MM.1S (cell line): ENCODE data around the gene MEGF10.

ENCODE experiments used
- DNase-seq: peaks from one replicate; pipeline ENCODE4 v3.0.0-alpha.2; 2015
- H2AFZ ChIP-seq: fragments of 300-600 bp; sonication (generic); 2 replicates; pipeline ENCODE4 v1.6.0; 2016; ENCODE audit warnings: antibody characterized with exemption, low read length
- H3F3A ChIP-seq: fragments of 300-600 bp; sonication (generic); 2 replicates; pipeline ENCODE4 v1.6.1; 2016; ENCODE audit warnings: mild to moderate bottlenecking, antibody characterized with exemption, low read length, moderate library complexity, mixed read lengths; ENCODE audit not compliant: insufficient read depth
- H3K27ac ChIP-seq: fragments of 300-600 bp; sonication (generic); 2 replicates; pipeline ENCODE4 v1.5.1; 2016; ENCODE audit warnings: mild to moderate bottlenecking, low read length
- H3K27me3 ChIP-seq: fragments of 300-600 bp; sonication (generic); replicated peaks from 2 replicates; pipeline ENCODE4 v1.6.0; 2016; ENCODE audit warnings: low read length; ENCODE audit not compliant: insufficient read depth
- H3K36me3 ChIP-seq: fragments of 300-600 bp; sonication (generic); replicated peaks from 2 replicates; pipeline ENCODE4 v1.6.1; 2016; ENCODE audit warnings: mild to moderate bottlenecking, low read length, mixed read lengths; ENCODE audit not compliant: insufficient read depth
- H3K4me1 ChIP-seq: fragments of 300-600 bp; sonication (generic); 2 replicates; pipeline ENCODE4 v1.6.1; 2016; ENCODE audit warnings: low read length, mixed read lengths
- H3K4me2 ChIP-seq: fragments of 300-600 bp; sonication (generic); 2 replicates; pipeline ENCODE4 v1.6.0; 2016; ENCODE audit warnings: low read depth, low read length
- H3K4me3 ChIP-seq: fragments of 300-600 bp; sonication (generic); 2 replicates; pipeline ENCODE4 v1.5.1; 2016; ENCODE audit warnings: low read length, mixed read lengths
- H3K79me2 ChIP-seq: fragments of 300-600 bp; sonication (generic); 2 replicates; pipeline ENCODE4 v1.6.1; 2016; ENCODE audit warnings: mixed run types, low read length, mixed read lengths
- H3K9ac ChIP-seq: fragments of 300-600 bp; sonication (generic); 2 replicates; pipeline ENCODE4 v1.6.1; 2016; ENCODE audit warnings: low read length, mixed read lengths
- H3K9me2 ChIP-seq: fragments of 300-600 bp; sonication (generic); replicated peaks from 2 replicates; pipeline ENCODE4 v1.6.1; 2016; ENCODE audit warnings: mild to moderate bottlenecking, low read length, mixed read lengths; ENCODE audit not compliant: insufficient read depth
- H3K9me3 ChIP-seq: fragments of 300-600 bp; sonication (generic); replicated peaks from 2 replicates; pipeline ENCODE4 v1.6.1; 2016; ENCODE audit warnings: mild to moderate bottlenecking, low read length, mixed read lengths; ENCODE audit not compliant: insufficient read depth
- H4K20me1 ChIP-seq: fragments of 300-600 bp; sonication (generic); 2 replicates; pipeline ENCODE4 v1.6.1; 2016; ENCODE audit warnings: mild to moderate bottlenecking, low read length, moderate library complexity, mixed read lengths; ENCODE audit not compliant: insufficient read depth
- EZH2 ChIP-seq: fragments of 300-600 bp; sonication (generic); optimal IDR thresholded peaks from 2 replicates; pipeline ENCODE3; 2017; ENCODE audit warnings: low read depth, mild to moderate bottlenecking, antibody characterized with exemption, low read length, mixed read lengths
- EZH2phosphoT487 ChIP-seq: fragments of 300-600 bp; sonication (generic); IDR thresholded peaks from 2 replicates; pipeline ENCODE4 v1.6.1; 2018; ENCODE audit warnings: antibody characterized with exemption, low read length
- TF ChIP-seq, protein P1 (sequence below): fragments of 300-600 bp; sonication (generic); IDR thresholded peaks from 2 replicates; pipeline ENCODE4 v1.5.1; 2016; ENCODE audit warnings: antibody characterized with exemption, low read length, mixed read lengths

Gene MEGF10

DNA sequence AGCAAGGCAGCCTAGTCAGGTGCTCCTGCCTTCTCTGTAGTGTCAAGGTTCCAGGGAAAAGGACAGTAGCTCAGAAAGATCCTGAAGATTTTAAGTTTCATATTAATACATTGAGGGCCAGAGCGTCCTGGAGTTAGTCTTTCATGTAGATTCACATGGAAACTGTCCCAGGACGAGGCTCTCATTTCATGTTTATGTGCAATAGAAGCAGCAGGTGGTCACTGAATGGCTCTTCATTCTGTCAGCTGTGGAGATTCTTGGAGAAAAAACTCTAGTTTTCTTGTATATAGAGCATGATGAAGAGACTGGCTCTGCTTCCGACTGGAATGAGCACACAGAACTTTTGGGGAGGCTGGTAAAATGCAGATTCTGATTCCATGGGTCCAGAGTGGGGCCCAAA lies 54.3 kb downstream of the MEGF10 start:
- Histone ChIP-seq H3K27me3 (no peaks in the 10 kb centered on the region), H3K4me2 (no peak overlapping the region), H3F3A (no peaks in the 10 kb centered on the region), H3K9ac (no peak overlapping the region), H3K9me3 (no peaks in the 10 kb centered on the region), H3K4me3 (no peak overlapping the region), H3K27ac (no peak overlapping the region), H3K9me2 (no peaks in the 10 kb centered on the region), H2AFZ (no peak overlapping the region), H3K79me2 (no peaks in the 10 kb centered on the region), H3K36me3 (no peaks in the 10 kb centered on the region), H3K4me1 (no peaks in the 10 kb centered on the region), H4K20me1 (no peaks in the 10 kb centered on the region)
- DNase-seq: no peak
- no peak for TF ChIP-seq EZH2
- no peak for TF ChIP-seq EZH2phosphoT487
- TF ChIP-seq, protein P1, sequence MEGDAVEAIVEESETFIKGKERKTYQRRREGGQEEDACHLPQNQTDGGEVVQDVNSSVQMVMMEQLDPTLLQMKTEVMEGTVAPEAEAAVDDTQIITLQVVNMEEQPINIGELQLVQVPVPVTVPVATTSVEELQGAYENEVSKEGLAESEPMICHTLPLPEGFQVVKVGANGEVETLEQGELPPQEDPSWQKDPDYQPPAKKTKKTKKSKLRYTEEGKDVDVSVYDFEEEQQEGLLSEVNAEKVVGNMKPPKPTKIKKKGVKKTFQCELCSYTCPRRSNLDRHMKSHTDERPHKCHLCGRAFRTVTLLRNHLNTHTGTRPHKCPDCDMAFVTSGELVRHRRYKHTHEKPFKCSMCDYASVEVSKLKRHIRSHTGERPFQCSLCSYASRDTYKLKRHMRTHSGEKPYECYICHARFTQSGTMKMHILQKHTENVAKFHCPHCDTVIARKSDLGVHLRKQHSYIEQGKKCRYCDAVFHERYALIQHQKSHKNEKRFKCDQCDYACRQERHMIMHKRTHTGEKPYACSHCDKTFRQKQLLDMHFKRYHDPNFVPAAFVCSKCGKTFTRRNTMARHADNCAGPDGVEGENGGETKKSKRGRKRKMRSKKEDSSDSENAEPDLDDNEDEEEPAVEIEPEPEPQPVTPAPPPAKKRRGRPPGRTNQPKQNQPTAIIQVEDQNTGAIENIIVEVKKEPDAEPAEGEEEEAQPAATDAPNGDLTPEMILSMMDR: no peak

DNA sequence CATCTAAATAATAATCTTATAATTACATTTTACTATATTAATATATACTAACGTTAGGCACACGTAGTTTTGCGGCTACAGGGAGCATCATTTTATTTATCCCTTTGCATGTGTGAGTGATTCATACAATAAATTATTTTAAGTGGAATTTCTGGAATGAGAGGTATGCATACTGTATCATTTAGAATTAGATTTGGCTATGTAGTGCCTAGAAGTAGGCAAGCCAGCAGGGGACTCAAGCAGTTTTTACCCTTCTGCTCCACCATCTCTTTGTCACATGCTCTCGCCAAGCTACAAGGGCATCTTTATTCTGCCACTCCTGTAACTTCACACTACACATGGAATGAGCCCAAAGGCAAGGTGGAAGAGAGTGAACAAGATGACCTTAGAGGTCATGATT lies 60.8 kb downstream of the MEGF10 start:
- Histone ChIP-seq H3K4me3 (no peak overlapping the region), H3K4me1 (no peaks in the 10 kb centered on the region), H3K79me2 (no peaks in the 10 kb centered on the region), H3K9me3 (no peaks in the 10 kb centered on the region), H3K27me3 (no peaks in the 10 kb centered on the region), H2AFZ (no peak overlapping the region), H3K9ac (no peak overlapping the region), H3K36me3 (no peaks in the 10 kb centered on the region), H3F3A (no peaks in the 10 kb centered on the region), H4K20me1 (no peaks in the 10 kb centered on the region), H3K9me2 (no peaks in the 10 kb centered on the region), H3K27ac (no peak overlapping the region), H3K4me2 (no peak overlapping the region)
- TF ChIP-seq EZH2 (no peak), EZH2phosphoT487 (no peak)
- TF ChIP-seq, protein P1: no peak
- DNase-seq: no peak

DNA sequence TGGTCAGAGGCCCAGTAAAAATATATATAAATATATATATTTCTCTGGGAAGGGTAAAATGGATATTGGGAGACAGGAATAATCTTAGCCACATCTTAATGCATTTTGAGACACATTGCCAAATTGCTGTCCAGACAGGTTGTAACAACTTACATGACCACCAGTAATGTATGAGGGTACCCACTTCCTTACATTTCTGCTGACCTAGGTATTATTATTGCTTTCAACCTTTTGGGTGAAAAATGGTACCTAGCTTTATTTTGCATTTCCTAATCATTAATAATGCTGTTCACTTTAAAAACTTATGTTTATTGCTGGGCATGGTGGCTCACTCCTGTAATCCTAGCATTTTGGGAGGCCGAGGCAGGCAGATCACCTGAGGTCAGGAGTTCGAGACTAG lies 61.5 kb downstream of the MEGF10 start:
- H3K27ac ChIP-seq: no peak overlapping the region
- H3K9ac ChIP-seq: no peak overlapping the region
- no peak overlapping the region for H3K4me3 ChIP-seq
- no peaks in the 10 kb centered on the region for H3K36me3 ChIP-seq
- no peak for DNase-seq
- H3K9me3 ChIP-seq: no peaks in the 10 kb centered on the region
- no peaks in the 10 kb centered on the region for H3K4me1 ChIP-seq
- no peaks in the 10 kb centered on the region for H3K79me2 ChIP-seq
- H3K9me2 ChIP-seq: no peaks in the 10 kb centered on the region
- no peak overlapping the region for H2AFZ ChIP-seq
- H3K4me2 ChIP-seq: no peak overlapping the region
- no peaks in the 10 kb centered on the region for H3K27me3 ChIP-seq
- no peaks in the 10 kb centered on the region for H3F3A ChIP-seq
- H4K20me1 ChIP-seq: no peaks in the 10 kb centered on the region
- TF ChIP-seq EZH2 (no peak), EZH2phosphoT487 (no peak)
- TF ChIP-seq, protein P1: no peak

DNA sequence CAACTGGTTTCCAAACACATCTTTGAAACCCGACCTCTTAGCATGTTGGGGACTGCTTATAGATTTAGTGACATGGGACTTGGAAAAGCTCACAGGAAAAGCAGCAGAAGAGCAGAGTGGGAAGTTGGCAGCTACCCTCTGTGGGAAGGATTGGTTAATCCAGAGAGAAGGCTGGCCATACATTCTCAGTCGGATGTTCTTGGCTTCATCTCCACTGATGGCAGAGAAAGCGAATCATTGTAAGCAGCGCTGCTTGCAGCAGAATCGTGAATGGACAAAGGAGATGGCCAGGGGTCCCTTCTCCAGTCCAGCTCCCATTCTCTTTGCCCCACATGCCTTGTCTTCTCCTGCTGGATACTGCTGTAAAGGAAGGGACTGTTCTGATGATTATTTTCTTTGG lies 62.7 kb downstream of the MEGF10 start:
- no peak for DNase-seq
- no peaks in the 10 kb centered on the region for H3K9me3 ChIP-seq
- no peaks in the 10 kb centered on the region for H3K79me2 ChIP-seq
- no peak overlapping the region for H3K9ac ChIP-seq
- no peaks in the 10 kb centered on the region for H3F3A ChIP-seq
- no peak overlapping the region for H3K4me3 ChIP-seq
- H3K27ac ChIP-seq: no peak overlapping the region
- no peaks in the 10 kb centered on the region for H4K20me1 ChIP-seq
- no peak overlapping the region for H2AFZ ChIP-seq
- no peaks in the 10 kb centered on the region for H3K4me1 ChIP-seq
- no peak overlapping the region for H3K4me2 ChIP-seq
- TF ChIP-seq EZH2phosphoT487 (no peak), EZH2 (no peak)
- TF ChIP-seq, protein P1: no peak
- H3K9me2 ChIP-seq: no peaks in the 10 kb centered on the region
- no peaks in the 10 kb centered on the region for H3K27me3 ChIP-seq
- no peaks in the 10 kb centered on the region for H3K36me3 ChIP-seq
